Gastrocnemius medialis (tissue), 4 donors: Measurements from ENCODE around the gene ZNF747. TPM values are rescaled to one million over a fixed set of nuclear protein-coding genes. Genes with fewer than 3 reads are reported as not detected.
A peak's percentile ranks its signal among the peaks of the same experiment; 100 is the strongest.

Source experiments
- ATAC-seq, 2 donors: fragments of 150-250 bp; one replicate each; pipeline ENCODE4 v1.9.1; 2016
- DNase-seq, 2 donors: peaks; one replicate each; pipeline ENCODE4 v3.0.0-alpha.2; 2019
- H3K27ac ChIP-seq, 4 donors: fragments of 200-600 bp; sonication (generic); 1 replicate in 1 of 4; 2 replicates in 3 of 4; pipeline ENCODE4 v1.5.1; 2016 to 2018; ENCODE audit warnings: mild to moderate bottlenecking in 2 of 4, moderate library complexity in 1 of 4
- H3K27me3 ChIP-seq, 3 donors: fragments of 200-600 bp; sonication (generic) in 2 of 3; 1 replicate in 1 of 3; 2 replicates in 2 of 3; pipeline versions ENCODE4 v1.5.1 to v1.6.0; 2016 to 2019; ENCODE audit warnings: mild to moderate bottlenecking in 1 of 3, moderate library complexity in 1 of 3
- H3K36me3 ChIP-seq, 2 donors: fragments of 200-600 bp; sonication (generic) in 1 of 2; one replicate each; pipeline ENCODE4 v1.5.1; 2017 to 2018
- H3K4me1 ChIP-seq, 2 donors: fragments of 200-600 bp; sonication (generic) in 1 of 2; one replicate each; pipeline ENCODE4 v1.5.1; 2016 to 2017; ENCODE audit warnings: mild to moderate bottlenecking in 2 of 2
- H3K4me3 ChIP-seq, 4 donors: fragments of 200-600 bp; sonication (generic) in 3 of 4; 1 replicate in 1 of 4; 2 replicates in 3 of 4; pipeline ENCODE4 v1.5.1; 2016 to 2019; ENCODE audit warnings: mild to moderate bottlenecking in 2 of 4
- H3K9me3 ChIP-seq, 3 donors: fragments of 200-600 bp; sonication (generic) in 2 of 3; 1 replicate in 1 of 3; 2 replicates in 2 of 3; pipeline ENCODE4 v1.5.1; 2016 to 2019
- CTCF ChIP-seq, 5 experiments: fragments of 450-650 bp in 3 of 5; fragments of 200-600 bp in 2 of 5; sonication (generic) in 2 of 5; IDR thresholded peaks in 4 of 5; conservative IDR thresholded peaks in 1 of 5; 1 replicate in 4 of 5; 2 replicates in 1 of 5; pipeline ENCODE4 v1.5.1; 2016 to 2019; ENCODE audit warnings: antibody characterized with exemption in 5 of 5, mild to moderate bottlenecking in 3 of 5, moderate library complexity in 3 of 5
- POLR2A ChIP-seq, 2 donors: fragments of 450-650 bp; IDR thresholded peaks; one replicate each; pipeline ENCODE4 v1.6.1; 2017; ENCODE audit warnings: antibody characterized with exemption in 2 of 2, mild to moderate bottlenecking in 2 of 2, moderate library complexity in 2 of 2
- in situ Hi-C, 4 donors: fragments of 200-750 bp; cut with MboI; loops; one replicate each; pipeline versions ENCODE4 v1.15.0 to v1.8.0; 2017; ENCODE audit warnings: low sequenced_read_pairs in 4 of 4
- intact Hi-C: fragments of 100-400 bp; cut with DNase I; formaldehyde crosslinking; loops from one replicate; pipeline ENCODE4 v1.15.1; 2023; ENCODE audit warnings: low total_unique reads
- total RNA-seq, 4 donors: library from RNA; depleted of rRNA; stranded (reverse); fragments of >200 nt; gene quantifications; one replicate each; pipeline versions ENCODE4 v1.1.0 to v1.2.3, GENCODE V29; 2016

ZNF747 gene
- total RNA-seq, 4 donors from 2014 or later, result 8.6 to 17.5 (median 13.1) TPM

GRCh38 chr16:30532285-30533145, 2.1 kb downstream of the ZNF747 start:
- intact Hi-C loops (loop anchor here (10.0 kb wide), 1 partner anchor 538 kb away; the partner anchor contains the start of genes HIRIP3 and INO80E), in situ Hi-C loops (loop anchor here in 2 of 4 donors (10.0 kb wide), 2 partner anchors 88 to 98 kb away; partner anchors contain the start of genes DCTPP1 (in 1 of the 2) and SEPHS2 (in 1 of the 2))
- no peak for ATAC-seq
- no peak overlapping the region for H3K4me3 ChIP-seq
- H3K9me3 ChIP-seq, result no peaks in the 10 kb centered on the region
- TF ChIP-seq CTCF (IDR thresholded peaks at IDR 0.05 in 4 of 5, conservative IDR thresholded peaks at IDR 0.05 in 1 of 5) (no peak), POLR2A (IDR thresholded peaks at IDR 0.05) (no peak)
- DNase-seq, result no peak
- peaks cover 0 to 10% of the 10 kb centered on the region in 2 donors for H3K36me3 ChIP-seq
- H3K27ac ChIP-seq, result peak overlapping the region; percentile 90 to 96 (median 94)
- no peaks in the 10 kb centered on the region for H3K27me3 ChIP-seq
- peaks cover 39% of the 10 kb centered on the region in 2 donors for H3K4me1 ChIP-seq

GRCh38 chr16:30530163-30531037, 4.3 kb downstream of the ZNF747 start:
- Histone ChIP-seq H3K36me3 (peaks cover 0 to 10% of the 10 kb centered on the region in 2 donors), H3K4me1 (peaks cover 34 to 40% of the 10 kb centered on the region in 2 donors), H3K27ac (peak overlapping the region in 3 of 4 donors; percentile 30 to 96 (median 43)), H3K9me3 (no peaks in the 10 kb centered on the region), H3K4me3 (no peak overlapping the region), H3K27me3 (no peaks in the 10 kb centered on the region)
- TF ChIP-seq CTCF (IDR thresholded peaks at IDR 0.05 in 4 of 5, conservative IDR thresholded peaks at IDR 0.05 in 1 of 5), result no peak
- TF ChIP-seq POLR2A (IDR thresholded peaks at IDR 0.05), result no peak
- intact Hi-C loops (loop anchor here (10.0 kb wide), 1 partner anchor 536 kb away; the partner anchor contains the start of genes HIRIP3 and INO80E), in situ Hi-C loops (loop anchor here in 2 of 4 donors (10.0 kb wide), 2 partner anchors 86 to 96 kb away; partner anchors contain the start of genes DCTPP1 (in 1 of the 2) and SEPHS2 (in 1 of the 2))
- DNase-seq, result no peak
- ATAC-seq, result no peak

GRCh38 chr16:30528799-30529457, 5.7 kb downstream of the ZNF747 start:
- Histone ChIP-seq H3K4me1 (peaks cover 31 to 47% of the 10 kb centered on the region in 2 donors), H3K36me3 (peaks cover 0 to 20% of the 10 kb centered on the region in 2 donors), H3K4me3 (no peak overlapping the region), H3K27me3 (no peaks in the 10 kb centered on the region), H3K27ac (peak overlapping the region; percentile 96 to 100 (median 97)), H3K9me3 (no peaks in the 10 kb centered on the region)
- DNase-seq, result no peak
- in situ Hi-C loops (loop anchor here in 2 of 4 donors (10.0 kb wide), 1 partner anchor 94 kb away; the partner anchor contains the start of gene DCTPP1 (in 2 of the 2)), intact Hi-C loops (loop anchor here (5.0 to 10.0 kb wide), 2 partner anchors 543 to 714 kb away; partner anchors contain the start of genes PAGR1, PRRT2, ZNF646 and ZNF668)
- ATAC-seq, result no peak
- TF ChIP-seq CTCF (IDR thresholded peaks at IDR 0.05 in 4 of 5, conservative IDR thresholded peaks at IDR 0.05 in 1 of 5) (no peak), POLR2A (IDR thresholded peaks at IDR 0.05) (no peak)
